ENCODE data around the gene FANCE.

FANCE gene

GRCh38 chr6:35492258-35492973 lies 40.3 kb downstream of the FANCE start:
- H3K36me3 ChIP-seq (replicated peaks in 1 of 2; ENCODE audit: control insufficient read depth in 2 of 2, insufficient read depth in 2 of 2, low read length in 2 of 2) = peaks cover 0 to 3% of the 10 kb centered on the region in 2 donors
- peak overlapping the region; percentile 62 for H2BK5ac ChIP-seq (ENCODE audit: low read length)
- H3K4me2 ChIP-seq (ENCODE audit: insufficient read depth, low read length, poor library complexity, severe bottlenecking) = no peak overlapping the region
- H4K8ac ChIP-seq (ENCODE audit: low read depth, low read length) = no peak overlapping the region
- peak overlapping the region; percentile 47 for H2BK15ac ChIP-seq (ENCODE audit: low read length)
- H2AFZ ChIP-seq (ENCODE audit: low read length) = no peak overlapping the region
- no CpG with 5 or more reads among the region's 7 CpGs for WGBS, 2 donors (ENCODE audit: extremely low coverage in 2 of 2, insufficient read length in 2 of 2, insufficient replicate concordance in 1 of 2)
- H3K9me3 ChIP-seq (replicated peaks in 1 of 2; ENCODE audit: control insufficient read depth in 2 of 2, insufficient read depth in 1 of 2, low read depth in 1 of 2, low read length in 2 of 2) = peaks cover 0 to 2% of the 10 kb centered on the region in 2 donors
- H2BK120ac ChIP-seq (ENCODE audit: low read depth, low read length) = no peak overlapping the region
- H3K23ac ChIP-seq (ENCODE audit: low read depth, low read length, poor library complexity) = no peak overlapping the region
- peak overlapping the region; percentile 91 for H3K18ac ChIP-seq (ENCODE audit: low read length)
- H4K91ac ChIP-seq (ENCODE audit: low read depth, low read length, poor library complexity) = no peak overlapping the region
- H3K27ac ChIP-seq (replicated peaks; ENCODE audit: low read length) = no peak overlapping the region
- H2BK12ac ChIP-seq (ENCODE audit: low read length) = peak overlapping the region; percentile 50
- no peak overlapping the region for H3K4ac ChIP-seq (ENCODE audit: low read length)
- no peak overlapping the region for H3K4me3 ChIP-seq (ENCODE audit: low read length in 2 of 2)
- H3K14ac ChIP-seq (ENCODE audit: low read length) = no peak overlapping the region
- H3K27me3 ChIP-seq (ENCODE audit: control insufficient read depth in 3 of 3, insufficient read depth in 3 of 3, low read depth in 1 of 3, low read length in 3 of 3) = no peaks in the 10 kb centered on the region
- H3K4me1 ChIP-seq (ENCODE audit: control insufficient read depth in 2 of 2, insufficient read depth in 1 of 2, low read depth in 1 of 2, low read length in 2 of 2) = peaks cover 67% of the 10 kb centered on the region in 2 donors
- H3K79me1 ChIP-seq (ENCODE audit: low read depth, low read length) = peaks cover 14% of the 10 kb centered on the region
- no peak for DNase-seq (ENCODE audit: low spot score)
- no peak overlapping the region for H3K9ac ChIP-seq (ENCODE audit: low read depth, low read length, poor library complexity)
- peak overlapping the region; percentile 88 for H2AK5ac ChIP-seq (ENCODE audit: low read depth, low read length)

GRCh38 chr6:35492974-35493284 lies 40.8 kb downstream of the FANCE start:
- no peak overlapping the region for H2AFZ ChIP-seq (ENCODE audit: low read length)
- no peak overlapping the region for H3K23ac ChIP-seq (ENCODE audit: low read depth, low read length, poor library complexity)
- peaks cover 0 to 2% of the 10 kb centered on the region in 2 donors for H3K9me3 ChIP-seq (replicated peaks in 1 of 2; ENCODE audit: control insufficient read depth in 2 of 2, insufficient read depth in 1 of 2, low read depth in 1 of 2, low read length in 2 of 2)
- no peak overlapping the region for H3K4me3 ChIP-seq (ENCODE audit: low read length in 2 of 2)
- peaks cover 14% of the 10 kb centered on the region for H3K79me1 ChIP-seq (ENCODE audit: low read depth, low read length)
- H3K4me1 ChIP-seq (ENCODE audit: control insufficient read depth in 2 of 2, insufficient read depth in 1 of 2, low read depth in 1 of 2, low read length in 2 of 2) = peaks cover 63 to 67% of the 10 kb centered on the region in 2 donors
- no CpG with 5 or more reads among the region's 7 CpGs for WGBS, 2 donors (ENCODE audit: extremely low coverage in 2 of 2, insufficient read length in 2 of 2, insufficient replicate concordance in 1 of 2)
- peak overlapping the region; percentile 39 for H2AK5ac ChIP-seq (ENCODE audit: low read depth, low read length)
- H3K4me2 ChIP-seq (ENCODE audit: insufficient read depth, low read length, poor library complexity, severe bottlenecking) = no peak overlapping the region
- H3K18ac ChIP-seq (ENCODE audit: low read length) = no peak overlapping the region
- DNase-seq (ENCODE audit: low spot score) = no peak
- no peak overlapping the region for H3K4ac ChIP-seq (ENCODE audit: low read length)
- no peak overlapping the region for H2BK120ac ChIP-seq (ENCODE audit: low read depth, low read length)
- H3K36me3 ChIP-seq (replicated peaks in 1 of 2; ENCODE audit: control insufficient read depth in 2 of 2, insufficient read depth in 2 of 2, low read length in 2 of 2) = peaks cover 0 to 3% of the 10 kb centered on the region in 2 donors
- H2BK12ac ChIP-seq (ENCODE audit: low read length) = no peak overlapping the region
- H2BK5ac ChIP-seq (ENCODE audit: low read length) = no peak overlapping the region
- no peak overlapping the region for H3K27ac ChIP-seq (replicated peaks; ENCODE audit: low read length)
- H3K9ac ChIP-seq (ENCODE audit: low read depth, low read length, poor library complexity) = no peak overlapping the region
- H3K14ac ChIP-seq (ENCODE audit: low read length) = no peak overlapping the region
- no peaks in the 10 kb centered on the region for H3K27me3 ChIP-seq (ENCODE audit: control insufficient read depth in 3 of 3, insufficient read depth in 3 of 3, low read depth in 1 of 3, low read length in 3 of 3)
- no peak overlapping the region for H4K91ac ChIP-seq (ENCODE audit: low read depth, low read length, poor library complexity)
- no peak overlapping the region for H4K8ac ChIP-seq (ENCODE audit: low read depth, low read length)
- no peak overlapping the region for H2BK15ac ChIP-seq (ENCODE audit: low read length)

GRCh38 chr6:35493307-35493983 lies 41.3 kb downstream of the FANCE start:
- no peak overlapping the region for H3K4ac ChIP-seq (ENCODE audit: low read length)
- H3K4me3 ChIP-seq (ENCODE audit: low read length in 2 of 2) = peak overlapping the region in 1 of 2 donors; percentile 3
- H3K4me1 ChIP-seq (ENCODE audit: control insufficient read depth in 2 of 2, insufficient read depth in 1 of 2, low read depth in 1 of 2, low read length in 2 of 2) = peaks cover 65 to 69% of the 10 kb centered on the region in 2 donors
- H2AFZ ChIP-seq (ENCODE audit: low read length) = no peak overlapping the region
- no peak for DNase-seq (ENCODE audit: low spot score)
- peaks cover 14% of the 10 kb centered on the region for H3K79me1 ChIP-seq (ENCODE audit: low read depth, low read length)
- H3K18ac ChIP-seq (ENCODE audit: low read length) = peak overlapping the region; percentile 46
- H2BK12ac ChIP-seq (ENCODE audit: low read length) = peak overlapping the region; percentile 59
- H3K27ac ChIP-seq (replicated peaks; ENCODE audit: low read length) = no peak overlapping the region
- H4K8ac ChIP-seq (ENCODE audit: low read depth, low read length) = no peak overlapping the region
- peak overlapping the region; percentile 18 for H2BK15ac ChIP-seq (ENCODE audit: low read length)
- no peak overlapping the region for H2BK120ac ChIP-seq (ENCODE audit: low read depth, low read length)
- peak overlapping the region; percentile 54 for H2AK5ac ChIP-seq (ENCODE audit: low read depth, low read length)
- H2BK5ac ChIP-seq (ENCODE audit: low read length) = no peak overlapping the region
- no CpG with 5 or more reads among the region's 28 CpGs for WGBS, 2 donors (ENCODE audit: extremely low coverage in 2 of 2, insufficient read length in 2 of 2, insufficient replicate concordance in 1 of 2)
- H3K9ac ChIP-seq (ENCODE audit: low read depth, low read length, poor library complexity) = peak overlapping the region; percentile 38
- H3K27me3 ChIP-seq (ENCODE audit: control insufficient read depth in 3 of 3, insufficient read depth in 3 of 3, low read depth in 1 of 3, low read length in 3 of 3) = no peaks in the 10 kb centered on the region
- H3K9me3 ChIP-seq (replicated peaks in 1 of 2; ENCODE audit: control insufficient read depth in 2 of 2, insufficient read depth in 1 of 2, low read depth in 1 of 2, low read length in 2 of 2) = peaks cover 0 to 2% of the 10 kb centered on the region in 2 donors
- H4K91ac ChIP-seq (ENCODE audit: low read depth, low read length, poor library complexity) = peak overlapping the region; percentile 11
- H3K4me2 ChIP-seq (ENCODE audit: insufficient read depth, low read length, poor library complexity, severe bottlenecking) = no peak overlapping the region
- H3K14ac ChIP-seq (ENCODE audit: low read length) = peak overlapping the region; percentile 40
- H3K23ac ChIP-seq (ENCODE audit: low read depth, low read length, poor library complexity) = peak overlapping the region; percentile 21
- peaks cover 0 to 3% of the 10 kb centered on the region in 2 donors for H3K36me3 ChIP-seq (replicated peaks in 1 of 2; ENCODE audit: control insufficient read depth in 2 of 2, insufficient read depth in 2 of 2, low read length in 2 of 2)

- H3K4me1 ChIP-seq (ENCODE audit: control insufficient read depth in 2 of 2, insufficient read depth in 1 of 2, low read depth in 1 of 2, low read length in 2 of 2) = peaks cover 68 to 69% of the 10 kb centered on the region in 2 donors
- H3K4me2 ChIP-seq (ENCODE audit: insufficient read depth, low read length, poor library complexity, severe bottlenecking) = no peak overlapping the region
- DNase-seq (ENCODE audit: low spot score) = no peak
- H3K27me3 ChIP-seq (ENCODE audit: control insufficient read depth in 3 of 3, insufficient read depth in 3 of 3, low read depth in 1 of 3, low read length in 3 of 3) = no peaks in the 10 kb centered on the region
- H3K9ac ChIP-seq (ENCODE audit: low read depth, low read length, poor library complexity) = peak overlapping the region; percentile 65
- peak overlapping the region; percentile 83 for H2AK5ac ChIP-seq (ENCODE audit: low read depth, low read length)
- no peak overlapping the region for H3K14ac ChIP-seq (ENCODE audit: low read length)
- peak overlapping the region; percentile 84 for H4K8ac ChIP-seq (ENCODE audit: low read depth, low read length)
- H2AFZ ChIP-seq (ENCODE audit: low read length) = no peak overlapping the region
- peak overlapping the region; percentile 89 for H3K18ac ChIP-seq (ENCODE audit: low read length)
- H4K91ac ChIP-seq (ENCODE audit: low read depth, low read length, poor library complexity) = no peak overlapping the region
- H3K36me3 ChIP-seq (replicated peaks in 1 of 2; ENCODE audit: control insufficient read depth in 2 of 2, insufficient read depth in 2 of 2, low read length in 2 of 2) = peaks cover 0 to 3% of the 10 kb centered on the region in 2 donors
- H2BK5ac ChIP-seq (ENCODE audit: low read length) = peak overlapping the region; percentile 33
- peak overlapping the region; percentile 3 to 15 for H3K4me3 ChIP-seq (ENCODE audit: low read length in 2 of 2)
- H2BK15ac ChIP-seq (ENCODE audit: low read length) = peak overlapping the region; percentile 73
- H3K79me1 ChIP-seq (ENCODE audit: low read depth, low read length) = peaks cover 14% of the 10 kb centered on the region
- no peak overlapping the region for H3K23ac ChIP-seq (ENCODE audit: low read depth, low read length, poor library complexity)
- H3K9me3 ChIP-seq (replicated peaks in 1 of 2; ENCODE audit: control insufficient read depth in 2 of 2, insufficient read depth in 1 of 2, low read depth in 1 of 2, low read length in 2 of 2) = peaks cover 0 to 2% of the 10 kb centered on the region in 2 donors
- H3K27ac ChIP-seq (replicated peaks; ENCODE audit: low read length) = peak overlapping the region; percentile 12
- no CpG with 5 or more reads among the region's 4 CpGs for WGBS, 2 donors (ENCODE audit: extremely low coverage in 2 of 2, insufficient read length in 2 of 2, insufficient replicate concordance in 1 of 2)
- peak overlapping the region; percentile 35 for H2BK12ac ChIP-seq (ENCODE audit: low read length)
- H3K4ac ChIP-seq (ENCODE audit: low read length) = no peak overlapping the region
- H2BK120ac ChIP-seq (ENCODE audit: low read depth, low read length) = no peak overlapping the region
Observed at GRCh38 chr6:35494161-35494563, 42.0 kb downstream of the FANCE start.
